Vagina (tissue), 2 donors: ENCODE data around the gene KCNH1.
"Not testable (repeated sequence)": the region's sequence is repeated elsewhere in the genome, so short reads cannot be mapped to it uniquely, and the experiment has no call there.

Experiments
- CTCF ChIP-seq, 3 experiments: fragments of 450-650 bp in 2 of 3; fragments of 200-600 bp in 1 of 3; sonication (generic) in 1 of 3; IDR thresholded peaks; one replicate each; pipeline ENCODE4 v1.5.1; 2017 to 2019; ENCODE audit warnings: antibody characterized with exemption in 3 of 3, mild to moderate bottlenecking in 2 of 3, moderate library complexity in 2 of 3
- POLR2A ChIP-seq, 2 donors: fragments of 450-650 bp; IDR thresholded peaks; one replicate each; pipeline ENCODE4 v1.6.1; 2017; ENCODE audit warnings: antibody characterized with exemption in 2 of 2, mild to moderate bottlenecking in 2 of 2, moderate library complexity in 2 of 2

- not testable (repeated sequence) for TF ChIP-seq POLR2A, CTCF (IDR thresholded peaks at IDR 0.05)
These were observed 122.8 kb downstream of the KCNH1 start for GRCh38 chr1:211011128-211011527.
